Measurements from ENCODE around the gene C20orf173. TPM values are rescaled to one million over a fixed set of nuclear protein-coding genes. Genes with fewer than 3 reads are reported as not detected.
A peak's percentile ranks its signal among the peaks of the same experiment; 100 is the strongest.

The C20orf173 gene
- total and polyA plus RNA-seq, 2 of the 13 experiments (the other 11 are each of a cell fraction or from before 2014, with no cell fraction given) = not detected

GRCh38 chr20:35541783-35542662 is 12.6 kb upstream of the C20orf173 start, which contains the start of gene ERGIC3 (continued):
- TF ChIP-seq ZBTB40 (IDR thresholded peaks at IDR 0.05) = peak; percentile 62
- TF ChIP-seq ZBTB40 (CRISPR knock-in tag; IDR thresholded peaks at IDR 0.05) = peak; percentile 79; the same call in 1 of the 2 replicates
- peak; percentile 93 for TF ChIP-seq ERF (CRISPR knock-in tag; IDR thresholded peaks at IDR 0.05)
- TF ChIP-seq DMTF1 (CRISPR knock-in tag; IDR thresholded peaks at IDR 0.05) = no peak
- TF ChIP-seq SAP130 (CRISPR knock-in tag; IDR thresholded peaks at IDR 0.05; ENCODE audit: low read depth) = peak; percentile 98
- peak; percentile 94 for TF ChIP-seq YEATS2 (CRISPR knock-in tag; IDR thresholded peaks at IDR 0.05; ENCODE audit: borderline replicate concordance)
- 0 out of 2 replicates have a peak, but pooled peaks have one; percentile 26 for TF ChIP-seq ZNF629 (CRISPR knock-in tag; conservative IDR thresholded peaks at IDR 0.05)
- TF ChIP-seq ZNF367 (CRISPR knock-in tag; IDR thresholded peaks at IDR 0.05; ENCODE audit: borderline replicate concordance) = no peak
- peak; percentile 95 for TF ChIP-seq ZNF230 (CRISPR knock-in tag; IDR thresholded peaks at IDR 0.05)
- peak; percentile 82; the same call in 1 of the 2 replicates for TF ChIP-seq KDM3A (CRISPR knock-in tag; IDR thresholded peaks at IDR 0.05; ENCODE audit: low read depth)
- peak; percentile 62; the same call in 1 of the 2 replicates for TF ChIP-seq NR2F2 (IDR thresholded peaks at IDR 0.05; ENCODE audit: borderline replicate concordance, low read depth)
- TF ChIP-seq SOX5 (CRISPR knock-in tag; IDR thresholded peaks at IDR 0.05; ENCODE audit: borderline replicate concordance) = no peak
- TF ChIP-seq HNF4A (CRISPR knock-in tag; IDR thresholded peaks at IDR 0.05) = no peak
- TF ChIP-seq ZNF674 (CRISPR knock-in tag; IDR thresholded peaks at IDR 0.05; ENCODE audit: low read depth) = peak; percentile 70; the same call in 1 of the 2 replicates
- TF ChIP-seq GLMP (CRISPR knock-in tag; IDR thresholded peaks at IDR 0.05; ENCODE audit: borderline replicate concordance) = no peak
- peak; percentile 66; the same call in 1 of the 2 replicates for TF ChIP-seq CBFB (CRISPR knock-in tag; IDR thresholded peaks at IDR 0.05)
- TF ChIP-seq ZFP41 (CRISPR knock-in tag; IDR thresholded peaks at IDR 0.05; ENCODE audit: borderline replicate concordance) = no peak
- peak; percentile 95 for TF ChIP-seq ZNF501 (CRISPR knock-in tag; IDR thresholded peaks at IDR 0.05)
